H1 (cell line): Measurements from ENCODE around the gene PLCB1. TPM values are rescaled to one million over a fixed set of nuclear protein-coding genes. Genes with fewer than 3 reads are reported as not detected.

Experiments used
- MAFK ChIP-seq: IDR thresholded peaks from 2 replicates; pipeline ENCODE4 v1.6.1; 2012; ENCODE audit warnings: low read depth, mild to moderate bottlenecking, improper control_type of control experiment, low read length
- polyA plus RNA-seq, 7 experiments: library from polyadenylated mRNA; depleted of rRNA in 3 of 7; stranded (reverse) in 5 of 7; unstranded in 2 of 7; fragments of >200 nt in 5 of 7; fragments of 200-250 nt in 2 of 7; gene quantifications; 1 replicate in 5 of 7; 2 replicates in 1 of 7; 4 replicates in 1 of 7; pipeline versions ENCODE4 v1.2.1 to v1.2.3, GENCODE V29; 2011 to 2013; ENCODE audit warnings: missing spikeins in 2 of 7, mixed read lengths in 2 of 7
- total RNA-seq: library from RNA; stranded (reverse); fragmentation: NEBNext Ultra II Directional; extraction: Animal tissue kit (Norgen Biotek cat#: 25700); gene quantifications from 2 replicates; pipeline ENCODE4 v1.2.1, GENCODE V29; 2021

PLCB1 gene
- total and polyA plus RNA-seq, 2 of the 8 experiments (the other 6 are each of a cell fraction or from before 2014, with no cell fraction given) = 2.6 to 9.1 TPM

DNA sequence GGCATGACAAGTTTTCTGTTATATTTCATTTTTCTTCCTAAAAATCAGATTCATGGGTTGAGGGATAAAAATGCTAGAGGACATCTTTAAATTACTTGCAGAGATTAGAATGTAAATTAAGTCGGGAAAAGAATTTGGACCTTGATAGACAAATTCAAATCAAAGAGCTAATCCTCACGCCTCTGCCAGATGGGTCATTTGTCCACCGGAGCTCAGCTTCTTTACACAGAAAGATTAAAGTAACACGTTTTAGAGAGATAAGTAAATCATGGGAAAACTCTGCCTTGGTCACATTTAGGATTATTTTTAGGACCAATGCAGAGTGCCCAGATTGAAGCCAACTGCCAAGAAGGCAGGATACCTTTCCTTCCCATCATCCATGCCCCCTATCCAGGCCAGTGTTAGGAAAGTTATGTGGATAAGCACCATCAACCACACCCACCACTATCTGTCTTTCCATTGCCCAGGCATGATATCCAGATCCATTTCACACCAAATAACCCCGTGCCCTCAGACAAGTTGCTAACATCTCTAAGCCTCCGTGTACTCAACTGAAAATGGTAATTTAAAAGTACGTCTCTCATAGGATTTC is 539.4 kb downstream of the PLCB1 start (continued):
- TF ChIP-seq MAFK = no peak
